Measurements from ENCODE around the gene SALL2. TPM values are rescaled to one million over a fixed set of nuclear protein-coding genes. Genes with fewer than 3 reads are reported as not detected.
A peak's percentile ranks its signal among the peaks of the same experiment; 100 is the strongest.

Gene SALL2
- polyA plus RNA-seq, 1 experiment = 7.2 TPM

GRCh38 chr14:21505012-21505553 is 21.1 kb downstream of the SALL2 start:
- TF ChIP-seq CTCF (IDR thresholded peaks at IDR 0.05; ENCODE audit: insufficient read depth, low read depth, low read length) = no peak
- POLR2A ChIA-PET = no interaction called here

GRCh38 chr14:21503376-21503775 is 22.8 kb downstream of the SALL2 start:
- Histone ChIP-seq H3K27me3 (ENCODE audit: control insufficient read depth, insufficient read depth, low read length) (no peaks in the 10 kb centered on the region), H3K36me3 (ENCODE audit: control insufficient read depth, insufficient read depth, low read length) (peaks cover 16% of the 10 kb centered on the region), H3K4me3 (ENCODE audit: low read depth, low read length) (no peak overlapping the region)
- DNase-seq (ENCODE audit: low read depth) = no peak
- CTCF ChIA-PET = no interaction called here
- POLR2A ChIA-PET = no interaction called here
- TF ChIP-seq CTCF (IDR thresholded peaks at IDR 0.05; ENCODE audit: insufficient read depth, low read depth, low read length) = no peak

More at GRCh38 chr14:21505012-21505553, 21.1 kb downstream of the SALL2 start:
- Histone ChIP-seq H3K36me3 (ENCODE audit: control insufficient read depth, insufficient read depth, low read length) (peaks cover 12% of the 10 kb centered on the region), H3K4me3 (ENCODE audit: low read depth, low read length) (no peak overlapping the region), H3K27me3 (ENCODE audit: control insufficient read depth, insufficient read depth, low read length) (no peaks in the 10 kb centered on the region)
- DNase-seq (ENCODE audit: low read depth) = no peak
- CTCF ChIA-PET = no interaction called here

GRCh38 chr14:21501568-21501967 is 24.6 kb downstream of the SALL2 start:
- Histone ChIP-seq H3K36me3 (ENCODE audit: control insufficient read depth, insufficient read depth, low read length) (peaks cover 16% of the 10 kb centered on the region), H3K27me3 (ENCODE audit: control insufficient read depth, insufficient read depth, low read length) (no peaks in the 10 kb centered on the region), H3K4me3 (ENCODE audit: low read depth, low read length) (no peak overlapping the region)
- TF ChIP-seq CTCF (IDR thresholded peaks at IDR 0.05; ENCODE audit: insufficient read depth, low read depth, low read length) = no peak
- ChIA-PET POLR2A (no interaction called here), CTCF (interaction anchor here (0.5 to 1.9 kb wide), 3 partner anchors 24 to 55 kb away, joined by 3 to 5 read pairs (median 3); partner anchors contain the start of genes CHD8 and TOX4)
- no peak for DNase-seq (ENCODE audit: low read depth)

GRCh38 chr14:21498540-21499526 is 27.3 kb downstream of the SALL2 start:
- H3K36me3 ChIP-seq (ENCODE audit: control insufficient read depth, insufficient read depth, low read length) = peaks cover 25% of the 10 kb centered on the region
- ChIA-PET CTCF (interaction anchor here (0.6 to 3.1 kb wide), 16 partner anchors 9 to 85 kb away, joined by 3 to 22 read pairs (median 4); partner anchors contain the start of genes CHD8, METTL3, RAB2B and SALL2), POLR2A (interaction anchor here (0.6 kb wide), 1 partner anchor 15 kb away, joined by 3 read pairs; no protein-coding TSS in a partner anchor)
- no peak for DNase-seq (ENCODE audit: low read depth)
- TF ChIP-seq CTCF (IDR thresholded peaks at IDR 0.05; ENCODE audit: insufficient read depth, low read depth, low read length) = peak; percentile 50
- H3K27me3 ChIP-seq (ENCODE audit: control insufficient read depth, insufficient read depth, low read length) = no peaks in the 10 kb centered on the region
- no peak overlapping the region for H3K4me3 ChIP-seq (ENCODE audit: low read depth, low read length)

GRCh38 chr14:21496453-21496852 is 29.7 kb downstream of the SALL2 start:
- Histone ChIP-seq H3K36me3 (ENCODE audit: control insufficient read depth, insufficient read depth, low read length) (peaks cover 24% of the 10 kb centered on the region), H3K4me3 (ENCODE audit: low read depth, low read length) (no peak overlapping the region), H3K27me3 (ENCODE audit: control insufficient read depth, insufficient read depth, low read length) (no peaks in the 10 kb centered on the region)
- no peak for TF ChIP-seq CTCF (IDR thresholded peaks at IDR 0.05; ENCODE audit: insufficient read depth, low read depth, low read length)
- no peak for DNase-seq (ENCODE audit: low read depth)
- ChIA-PET CTCF (interaction anchor here (0.7 to 0.9 kb wide), 2 partner anchors 20 to 60 kb away, joined by 3 to 5 read pairs; no protein-coding TSS in a partner anchor), POLR2A (no interaction called here)
